Activated CD4-positive, CD25-positive, alpha-beta regulatory T cell (primary cell): ENCODE measurements around the gene SORCS2.

Source experiments
- DNase-seq, 4 experiments: peaks; one replicate each; lab custom pipeline; 2025; lab: John Stamatoyannopoulos, UW

SORCS2 gene

DNA sequence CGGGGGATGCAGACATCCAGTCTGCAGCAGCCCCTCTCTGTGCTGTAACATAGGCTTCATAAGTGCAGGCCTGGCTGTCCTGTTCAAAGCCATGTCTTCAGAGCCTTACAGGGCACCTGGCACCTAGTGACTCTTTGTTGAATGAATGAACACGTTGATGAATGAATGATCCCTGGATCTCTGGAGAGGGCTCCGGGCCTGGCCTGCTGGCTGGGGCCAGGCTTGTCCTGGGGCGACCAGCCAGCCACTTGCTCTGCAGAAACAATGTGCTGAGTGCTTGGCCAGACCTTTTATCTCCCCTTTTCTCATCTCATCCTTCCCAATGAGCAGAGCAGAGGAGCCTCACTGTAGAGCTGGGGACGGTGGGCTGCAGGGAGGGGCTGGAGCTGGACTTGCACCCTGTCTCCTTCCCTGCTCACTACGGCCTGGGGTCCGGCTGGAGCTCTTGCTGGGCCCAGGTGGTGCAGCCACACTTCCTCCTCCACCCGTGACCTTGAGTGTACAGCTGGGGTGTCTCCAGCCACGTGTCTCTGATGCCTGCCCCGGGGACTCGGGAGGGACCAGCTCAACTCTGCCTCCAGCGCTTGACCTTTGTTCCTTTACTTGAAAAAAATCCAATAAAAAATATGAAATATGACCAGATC lies 164.5 kb downstream of the SORCS2 start:
- no peak for DNase-seq

- DNase-seq: no peak
These were observed 165.0 kb downstream of the SORCS2 start for GRCh38 chr4:7357323-7357722.

DNA sequence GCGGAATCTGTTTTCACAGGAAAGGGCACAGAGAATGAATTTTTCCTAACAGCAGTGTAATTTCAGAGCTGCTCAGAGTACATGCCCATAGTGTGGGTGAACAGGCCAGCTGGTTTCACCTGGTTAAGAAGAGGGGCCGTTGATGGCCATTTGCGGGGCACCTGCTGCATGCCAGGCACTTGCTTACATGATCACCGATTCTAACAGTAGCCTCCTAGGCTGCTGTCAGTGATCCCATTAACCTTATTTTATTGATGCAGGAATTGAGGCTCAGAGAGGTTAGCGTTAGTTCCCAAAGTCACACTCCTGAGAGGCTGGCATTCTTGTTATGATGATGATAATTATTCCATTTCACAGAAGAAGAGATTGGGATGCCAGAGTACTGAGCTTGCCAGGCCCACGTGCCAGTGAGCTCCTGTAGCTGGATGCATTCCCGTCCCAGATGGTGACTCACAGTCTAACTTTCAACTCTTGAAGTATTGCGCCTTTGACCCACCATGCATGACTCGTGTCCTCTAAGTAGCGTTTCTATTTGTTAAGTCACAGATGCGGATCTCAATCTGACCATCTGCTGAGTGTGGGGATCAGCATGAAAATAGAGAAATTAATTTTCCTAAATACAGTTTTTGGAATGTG lies 165.9 kb downstream of the SORCS2 start:
- DNase-seq: no peak

- no peak for DNase-seq
These were observed 167.2 kb downstream of the SORCS2 start for GRCh38 chr4:7359400-7360062.

- DNase-seq: no peak
These were observed 168.5 kb downstream of the SORCS2 start for GRCh38 chr4:7360806-7361205.

DNA sequence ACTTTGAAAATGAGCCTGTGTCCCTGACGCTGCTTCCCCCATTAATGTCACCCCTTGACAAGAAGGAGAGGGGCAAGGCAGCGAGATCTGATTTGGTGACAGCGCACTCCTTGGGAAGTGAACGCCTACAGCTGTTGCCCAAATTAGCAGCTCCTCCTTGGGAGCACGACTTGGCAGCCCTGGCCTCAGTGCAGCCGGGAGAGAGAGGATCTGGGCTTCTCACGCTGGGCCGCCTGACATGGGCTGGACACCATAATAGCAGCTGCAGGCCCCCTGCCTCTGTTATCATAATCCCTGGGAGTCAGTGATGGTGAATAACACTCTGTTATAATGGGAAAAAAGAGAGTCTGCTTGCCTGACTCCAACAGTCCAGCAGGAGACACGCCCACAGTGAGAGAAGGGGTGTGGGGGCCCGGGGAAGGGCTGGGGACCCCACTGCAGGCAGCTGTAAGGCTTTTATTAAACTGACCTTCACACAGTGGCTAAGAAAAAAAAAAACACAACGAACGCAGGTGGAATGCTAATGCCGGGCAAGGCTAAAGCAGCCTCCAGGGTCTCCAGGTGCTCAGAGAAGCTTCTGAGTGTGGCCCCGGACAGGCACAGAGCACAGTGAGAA lies 169.1 kb downstream of the SORCS2 start:
- no peak for DNase-seq

- no peak for DNase-seq
These were observed 170.0 kb downstream of the SORCS2 start for GRCh38 chr4:7362341-7362740.

GRCh38 chr4:7362862-7363430 lies 170.6 kb downstream of the SORCS2 start:
- no peak for DNase-seq

- no peak for DNase-seq
These were observed 172.6 kb downstream of the SORCS2 start for GRCh38 chr4:7364979-7365378.

GRCh38 chr4:7365462-7366179 lies 173.3 kb downstream of the SORCS2 start:
- no peak for DNase-seq

DNA sequence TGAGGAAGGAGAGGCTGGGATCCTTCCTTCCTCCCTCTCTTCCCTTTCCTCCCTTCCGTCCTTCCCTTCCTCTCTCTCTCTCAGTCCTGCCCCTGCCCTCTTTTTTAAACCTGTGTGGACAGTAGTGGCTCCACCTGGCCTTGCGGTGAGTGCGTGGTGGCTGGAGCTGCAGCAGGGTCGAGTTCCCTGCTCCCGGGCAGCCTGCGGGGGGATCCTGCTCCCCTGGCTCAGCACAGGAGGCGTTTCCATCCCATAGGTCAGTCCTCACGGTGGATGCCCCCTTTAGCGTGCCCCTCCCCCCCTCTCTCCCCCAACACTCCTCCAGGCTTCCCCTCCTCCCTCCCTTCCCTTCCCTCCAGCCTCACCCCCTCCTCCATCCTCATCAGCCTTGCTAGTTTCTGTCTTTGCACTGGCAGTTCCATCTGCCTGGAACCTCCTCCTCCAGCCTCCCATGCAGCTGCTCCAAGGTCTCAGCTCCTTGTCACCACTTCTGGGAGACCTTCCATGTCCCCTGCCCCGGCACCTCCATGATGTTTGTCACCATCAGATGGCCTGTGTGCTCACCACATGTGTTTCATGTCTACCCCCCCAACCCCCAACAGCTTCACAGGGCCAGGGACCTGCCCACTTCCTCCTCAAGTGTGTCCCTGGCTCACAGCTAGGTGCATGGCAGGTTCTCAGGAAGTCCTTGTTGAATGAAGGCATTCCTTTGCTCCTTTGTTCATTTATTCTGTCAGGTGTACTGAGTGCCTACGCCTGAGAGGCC lies 174.0 kb downstream of the SORCS2 start:
- no peak for DNase-seq

DNA sequence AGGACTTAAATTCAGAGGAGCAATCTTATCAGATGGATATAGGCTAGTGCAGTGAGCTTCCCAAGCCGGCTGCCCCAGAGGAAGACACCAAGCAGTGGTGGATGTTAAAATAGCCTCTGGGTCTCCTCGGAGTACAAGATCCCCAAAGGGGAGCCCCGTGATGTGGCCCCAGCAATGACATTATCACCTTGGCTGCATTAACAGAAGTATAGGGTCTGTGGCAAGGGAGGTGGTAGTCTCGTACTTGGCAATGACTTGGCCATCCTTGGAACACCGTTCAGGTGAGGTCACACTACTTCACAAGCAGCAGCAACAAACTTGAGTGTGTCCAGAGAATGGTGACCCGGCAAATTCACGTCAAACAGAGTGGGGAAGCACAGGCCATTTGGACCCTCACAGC lies 174.6 kb downstream of the SORCS2 start:
- no peak for DNase-seq

- DNase-seq: no peak
These were observed 175.1 kb downstream of the SORCS2 start for GRCh38 chr4:7367406-7367805.

DNA sequence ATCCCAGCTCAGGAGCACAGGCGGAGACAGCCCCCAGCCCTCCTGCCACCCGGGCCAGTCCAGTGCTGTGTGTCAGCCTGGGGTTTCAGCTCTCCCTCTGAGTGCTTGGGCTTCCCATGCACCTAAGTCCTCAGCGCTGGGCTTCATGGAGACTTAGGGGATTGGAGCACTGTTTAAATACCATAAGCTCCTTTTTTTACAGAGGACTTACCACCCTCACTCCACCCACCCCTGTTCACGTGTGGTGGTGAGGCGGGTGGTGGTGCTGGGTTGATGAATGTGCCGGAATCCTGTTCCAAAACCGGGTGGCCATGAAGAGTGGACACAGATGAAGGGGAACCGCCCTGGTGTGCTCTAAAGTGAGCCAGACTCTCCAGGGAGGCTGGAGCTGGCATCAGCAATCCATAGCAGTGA lies 175.5 kb downstream of the SORCS2 start:
- no peak for DNase-seq

GRCh38 chr4:7368296-7368695 lies 176.0 kb downstream of the SORCS2 start:
- DNase-seq: no peak

- DNase-seq: no peak
These were observed 177.2 kb downstream of the SORCS2 start for GRCh38 chr4:7369511-7369910.

DNA sequence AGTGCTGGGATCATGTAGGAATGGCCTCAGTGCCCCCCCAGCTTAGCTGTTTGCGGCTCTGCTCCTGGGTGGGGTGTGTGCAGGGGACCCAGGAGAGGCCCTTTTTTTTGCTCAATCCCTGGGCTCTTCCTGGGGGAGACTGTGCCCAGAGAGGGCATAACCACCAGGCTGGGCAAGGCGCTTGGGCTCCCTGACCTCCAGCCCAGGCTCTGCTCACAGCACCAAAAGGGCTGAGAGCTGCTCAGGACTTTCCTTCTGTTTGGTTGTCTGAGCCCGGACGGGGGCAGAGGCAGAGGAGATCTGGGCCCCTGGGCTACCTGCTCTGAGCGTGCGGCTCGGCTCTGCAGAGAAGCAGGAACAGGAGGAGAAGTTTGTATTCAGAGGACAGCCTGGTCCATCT lies 177.7 kb downstream of the SORCS2 start:
- DNase-seq: no peak

GRCh38 chr4:7371210-7371941 lies 179.0 kb downstream of the SORCS2 start:
- DNase-seq: no peak

DNA sequence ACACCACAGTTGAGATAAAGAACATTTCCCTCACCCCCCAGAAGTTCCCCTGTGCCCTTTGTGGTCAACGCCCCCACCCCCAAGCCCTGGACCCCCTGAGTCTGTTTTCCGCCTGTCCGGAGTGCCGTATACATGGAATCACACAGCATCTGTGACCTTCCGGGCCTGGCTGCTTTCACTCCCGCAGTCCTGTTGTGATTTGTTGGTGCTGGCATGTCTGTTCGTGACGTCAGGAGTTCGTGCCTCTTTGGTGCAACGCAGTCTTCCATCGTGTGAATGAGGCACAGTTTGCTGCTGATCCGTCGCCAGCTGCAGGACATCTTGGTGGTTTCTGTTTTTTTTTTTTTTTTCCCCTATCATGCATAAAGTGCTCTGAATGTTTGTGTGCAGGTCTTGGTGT lies 180.3 kb downstream of the SORCS2 start:
- no peak for DNase-seq

DNA sequence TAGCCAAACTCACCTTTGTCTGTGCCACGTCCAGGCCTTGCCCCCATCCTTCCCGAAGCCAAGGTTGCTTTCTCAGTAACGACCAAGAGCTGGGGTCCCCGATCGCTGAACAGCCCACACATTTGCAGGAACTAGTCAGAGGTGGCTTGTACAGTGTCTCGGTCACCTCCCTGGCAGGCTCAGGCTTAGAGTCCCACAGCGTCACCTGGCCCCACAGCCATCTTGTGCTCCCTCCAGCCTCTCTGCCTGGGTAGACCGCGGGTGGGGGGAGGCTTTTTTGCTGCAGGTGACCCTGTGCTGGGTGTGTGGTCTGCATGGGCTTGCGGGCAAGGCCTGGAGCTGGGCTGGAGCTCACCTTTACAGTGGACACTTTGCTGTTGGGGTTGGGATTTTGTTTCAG lies 182.2 kb downstream of the SORCS2 start:
- DNase-seq: no peak

DNA sequence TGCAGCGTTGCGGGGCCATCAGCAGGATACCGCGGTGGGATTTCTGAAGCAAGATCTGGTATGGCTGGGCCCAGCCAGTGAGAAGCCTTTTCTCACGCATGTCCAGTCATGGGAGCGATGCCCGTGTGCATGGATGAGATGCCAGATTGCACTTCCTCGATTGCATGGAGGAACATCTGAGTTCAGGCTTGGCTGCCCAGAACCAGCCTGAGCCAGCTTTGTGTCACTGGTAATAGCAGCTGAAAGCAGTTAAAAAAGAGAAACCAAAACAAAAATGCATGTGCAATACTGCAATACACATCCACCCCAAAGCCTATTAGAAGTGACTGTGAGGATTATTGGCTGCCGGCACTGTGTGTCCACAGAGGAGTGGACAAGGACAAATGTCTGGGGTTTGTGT lies 183.1 kb downstream of the SORCS2 start:
- no peak for DNase-seq
